Fibroblast of pulmonary artery (primary cell): ENCODE results near the gene RASIP1.
"Not testable (repeated sequence)": the region's sequence is repeated elsewhere in the genome, so short reads cannot be mapped to it uniquely, and the experiment has no call there.

Source experiments
- DNase-seq: peaks from one replicate; pipeline ENCODE4 v3.0.0-alpha.2; 2010; ENCODE audit warnings: low read depth
- H3K4me3 ChIP-seq: replicated peaks from 2 replicates; pipeline ENCODE4 v1.5.1; 2011; ENCODE audit warnings: low read depth, mild to moderate bottlenecking, control low read depth, low read length, moderate library complexity
- CTCF ChIP-seq: IDR thresholded peaks from 2 replicates; pipeline ENCODE4 v1.5.1; 2011; ENCODE audit warnings: mild to moderate bottlenecking, control low read depth, low read length, inconsistent platforms; ENCODE audit errors: missing control alignments

RASIP1 gene

GRCh38 chr19:48740164-48740972 is at the start of gene RASIP1:
Gene RASIP1, minus strand, starts transcription at chr19:48740610. Its CDS starts 328 bp downstream, at chr19:48740282.
- no peak for TF ChIP-seq CTCF
- DNase-seq = no peak
- H3K4me3 ChIP-seq = no peak within 1 kb of the TSS

- H3K4me3 ChIP-seq, DNase-seq: not testable (repeated sequence)
Observed at GRCh38 chr19:48787331-48787730, 46.9 kb upstream of the RASIP1 start.

GRCh38 chr19:48786422-48786821 is 46.0 kb upstream of the RASIP1 start:
- H3K4me3 ChIP-seq, DNase-seq: not testable (repeated sequence)

GRCh38 chr19:48784527-48784926 is 44.1 kb upstream of the RASIP1 start:
- peak; percentile 37 for DNase-seq
- TF ChIP-seq CTCF = peak; percentile 25
- H3K4me3 ChIP-seq = no peak overlapping the region

- H3K4me3 ChIP-seq = no peak overlapping the region
- TF ChIP-seq CTCF = no peak
- peak; percentile 67 for DNase-seq
Observed at GRCh38 chr19:48780631-48781391, 40.4 kb upstream of the RASIP1 start.

- DNase-seq = no peak
- no peak for TF ChIP-seq CTCF
Observed at GRCh38 chr19:48779636-48780035, 39.2 kb upstream of the RASIP1 start.

GRCh38 chr19:48777720-48778119 is 37.3 kb upstream of the RASIP1 start:
- no peak for TF ChIP-seq CTCF
- H3K4me3 ChIP-seq = no peak overlapping the region
- DNase-seq = no peak

More at GRCh38 chr19:48779636-48780035, 39.2 kb upstream of the RASIP1 start:
- no peak overlapping the region for H3K4me3 ChIP-seq

- DNase-seq = no peak
Observed at GRCh38 chr19:48777139-48777538, 36.7 kb upstream of the RASIP1 start.

More at GRCh38 chr19:48777139-48777538, 36.7 kb upstream of the RASIP1 start:
- H3K4me3 ChIP-seq = no peak overlapping the region
- no peak for TF ChIP-seq CTCF
